ENCODE measurements around the gene NDUFC2.
A peak's percentile ranks its signal among the peaks of the same experiment; 100 is the strongest.

NDUFC2 gene

DNA sequence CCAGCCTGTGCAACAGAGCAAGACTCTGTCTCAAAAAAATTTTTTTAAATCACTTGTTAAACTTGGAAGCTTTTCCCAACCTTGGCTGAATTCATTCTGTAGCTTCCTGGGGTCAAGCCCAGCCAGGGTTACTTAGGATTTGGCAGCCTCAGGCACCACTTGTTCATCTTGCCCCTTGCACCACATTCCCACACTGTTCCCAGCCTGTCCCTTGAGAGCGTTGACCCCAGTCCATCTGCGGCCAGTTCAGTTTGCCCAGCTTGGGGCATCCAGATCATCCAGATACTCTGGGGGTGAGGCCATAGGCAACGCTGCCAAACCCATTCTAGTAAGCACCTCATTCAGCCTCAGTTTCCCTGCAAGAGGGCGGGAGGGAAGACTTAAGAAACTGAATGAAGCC, 24.7 kb downstream of the NDUFC2 start:
- DNase-seq (ENCODE audit: low spot score): no peak
- ChIA-PET POLR2A (ENCODE audit: low non-redundant PET) (no interaction called here), CTCF (interaction anchor here (0.6 to 1.1 kb wide), 2 partner anchors 510 to 542 kb away, joined by 5 to 6 read pairs; no protein-coding TSS in a partner anchor)
- no peak overlapping the region for H3K27ac ChIP-seq
- no peak for TF ChIP-seq CTCF (conservative IDR thresholded peaks at IDR 0.05; ENCODE audit: low read depth)

DNA sequence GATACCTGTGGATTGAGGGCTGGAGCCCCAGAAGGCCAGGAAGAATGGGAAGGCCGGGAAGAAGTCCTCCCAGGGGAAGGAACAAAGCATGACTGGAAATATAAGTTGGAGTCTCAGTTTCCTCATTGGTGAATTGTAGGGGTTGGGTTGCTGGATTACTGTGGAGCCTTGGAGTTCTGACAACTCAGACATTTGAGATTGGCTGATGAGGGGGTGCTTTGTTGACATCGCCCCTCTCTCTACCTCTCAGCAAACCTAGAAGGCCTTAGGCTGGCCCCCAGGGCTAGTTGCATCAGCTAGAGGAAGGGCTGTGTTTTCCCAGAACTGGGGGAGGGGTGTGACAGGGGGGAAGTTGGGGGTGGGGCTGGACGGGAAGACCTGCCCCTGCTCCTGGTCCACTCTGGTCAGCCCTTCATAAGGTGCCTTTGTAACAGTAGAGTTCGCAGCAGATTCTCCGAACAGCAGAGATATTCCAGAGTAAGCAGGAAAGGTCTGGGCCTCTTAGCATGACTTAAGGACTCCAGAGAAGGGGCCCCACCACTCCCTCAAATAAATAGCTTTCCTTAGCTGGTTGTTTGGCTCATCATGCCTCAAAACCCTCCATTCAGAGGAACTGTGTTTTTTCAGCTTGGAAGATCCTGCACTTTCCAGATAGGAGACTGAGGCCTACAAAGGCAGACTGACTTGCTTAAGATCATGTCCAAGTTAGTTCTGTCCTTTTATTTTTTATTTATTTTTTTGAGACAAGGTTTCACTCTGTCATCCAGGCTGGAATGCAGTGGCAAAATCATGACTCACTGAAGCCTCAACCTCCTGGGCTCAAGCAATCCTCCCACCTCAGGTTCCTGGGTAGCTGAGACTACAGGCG, 28.5 kb downstream of the NDUFC2 start:
- POLR2A ChIA-PET (ENCODE audit: low non-redundant PET): no interaction called here
- no peak for TF ChIP-seq CTCF (conservative IDR thresholded peaks at IDR 0.05; ENCODE audit: low read depth)
- DNase-seq (ENCODE audit: low spot score): no peak
- peak overlapping the region; percentile 26; the same call in 1 of the 2 replicates for H3K27ac ChIP-seq
- CTCF ChIA-PET: no interaction called here

- ChIA-PET POLR2A (ENCODE audit: low non-redundant PET) (no interaction called here), CTCF (no interaction called here)
- no peak for TF ChIP-seq CTCF (conservative IDR thresholded peaks at IDR 0.05; ENCODE audit: low read depth)
- no peak overlapping the region for H3K27ac ChIP-seq
- no peak for DNase-seq (ENCODE audit: low spot score)
Measured at GRCh38 chr11:78049348-78049747, 30.3 kb downstream of the NDUFC2 start.

- CTCF ChIA-PET: no interaction called here
- DNase-seq (ENCODE audit: low spot score): no peak
- TF ChIP-seq CTCF (conservative IDR thresholded peaks at IDR 0.05; ENCODE audit: low read depth): no peak
- POLR2A ChIA-PET (ENCODE audit: low non-redundant PET): no interaction called here
- no peak overlapping the region for H3K27ac ChIP-seq
Measured at GRCh38 chr11:78048561-78048960, 31.1 kb downstream of the NDUFC2 start.

DNA sequence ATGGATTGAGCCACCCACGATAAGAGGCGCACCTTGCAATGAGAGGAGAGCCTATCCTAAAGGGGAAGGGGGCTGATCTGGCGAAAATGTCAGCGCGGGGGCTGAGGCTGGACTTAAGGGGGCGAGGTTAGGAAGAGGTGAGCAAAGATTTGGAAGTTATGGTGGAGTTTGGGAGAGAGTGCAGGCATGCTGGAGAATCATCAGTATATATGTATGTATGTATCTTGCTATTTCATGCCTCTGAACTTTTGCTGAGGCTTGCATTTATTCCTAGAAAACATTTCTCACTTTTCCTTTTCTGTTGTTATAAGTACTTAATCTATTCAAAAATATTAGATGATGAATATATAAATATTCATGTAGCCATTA, 33.2 kb downstream of the NDUFC2 start:
- DNase-seq (ENCODE audit: low spot score): no peak
- TF ChIP-seq CTCF (conservative IDR thresholded peaks at IDR 0.05; ENCODE audit: low read depth): peak; percentile 79
- 0 out of 2 replicates have a peak overlapping the region, but pooled peaks have one; percentile 10 for H3K27ac ChIP-seq
- ChIA-PET POLR2A (ENCODE audit: low non-redundant PET) (no interaction called here), CTCF (interaction anchor here (0.6 to 1.0 kb wide), 2 partner anchors 51 to 447 kb away, joined by 3 to 6 read pairs; no protein-coding TSS in a partner anchor)

DNA sequence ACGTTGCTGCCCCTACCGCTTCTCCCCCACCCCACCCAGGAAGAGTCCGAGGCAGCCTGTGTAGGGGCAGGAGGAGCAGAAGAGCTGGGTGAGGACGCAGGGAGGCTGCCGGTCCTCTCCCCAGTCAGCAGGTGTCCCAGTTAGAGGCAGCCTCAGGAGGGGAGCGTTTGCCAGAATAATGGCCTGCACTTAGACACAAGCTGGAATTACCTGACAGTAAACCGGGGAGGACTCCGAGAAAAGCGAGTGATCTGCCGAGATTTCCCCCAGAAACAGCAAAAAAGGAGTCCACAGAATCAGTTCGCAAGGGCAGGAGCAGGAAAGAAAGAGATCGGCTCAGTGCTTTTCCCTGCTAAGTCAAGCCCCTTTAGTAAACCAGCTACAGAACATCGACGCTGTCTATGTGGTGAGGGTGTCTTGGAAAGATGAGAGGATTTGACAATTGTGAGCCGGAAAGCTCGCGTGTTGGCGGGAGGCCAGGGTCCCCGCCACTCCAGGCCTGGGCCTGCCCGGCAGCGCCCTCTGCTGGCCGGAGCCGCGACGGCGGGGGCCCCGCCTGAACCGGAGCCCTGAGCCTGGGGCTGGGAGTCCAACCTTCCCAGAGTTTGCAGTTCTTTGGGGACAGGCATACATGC, 33.7 kb downstream of the NDUFC2 start:
- peak; percentile 99 for TF ChIP-seq CTCF (conservative IDR thresholded peaks at IDR 0.05; ENCODE audit: low read depth)
- DNase-seq (ENCODE audit: low spot score): peak; percentile 78
- ChIA-PET POLR2A (ENCODE audit: low non-redundant PET) (no interaction called here), CTCF (interaction anchor here (0.6 to 1.6 kb wide), 8 partner anchors 15 to 1497 kb away, joined by 3 to 6 read pairs (median 4); partner anchors contain the start of gene KCTD21)
- 0 out of 2 replicates have a peak overlapping the region, but pooled peaks have one; percentile 10 for H3K27ac ChIP-seq
